Central memory CD4-positive, alpha-beta T cell (primary cell): ENCODE results near the gene OR52E8.

ENCODE experiments used
- DNase-seq: peaks from one replicate; pipeline ENCODE4 v3.0.0; 2022

OR52E8 gene

GRCh38 chr11:5807580-5807979, 49.9 kb downstream of the OR52E8 start:
- DNase-seq = no peak
